HepG2 (cell line): ENCODE measurements around the gene COQ8A. TPM values are rescaled to one million over a fixed set of nuclear protein-coding genes. Genes with fewer than 3 reads are reported as not detected.

ENCODE experiments used
- AFF4 ChIP-seq: sonication (generic); formaldehyde crosslinking; IDR thresholded peaks from 2 replicates; pipeline ENCODE4 v1.4.0; 2020; ENCODE audit warnings: missing genetic modification reagents
- AGO2 ChIP-seq: fragments of 200-400 bp; formaldehyde crosslinking; optimal IDR thresholded peaks from 2 replicates; pipeline ENCODE3; 2017; ENCODE audit warnings: mild to moderate bottlenecking, low read depth, low read length, moderate library complexity
- ARNT ChIP-seq: fragments of 450-650 bp; IDR thresholded peaks from 2 replicates; pipeline ENCODE4 v1.6.1; 2017
- DMAP1 ChIP-seq: IDR thresholded peaks from 2 replicates; pipeline ENCODE4 v1.6.1; 2016
- FIP1L1 ChIP-seq: fragments of 200-400 bp; formaldehyde crosslinking; IDR thresholded peaks from 2 replicates; pipeline ENCODE4 v1.6.1; 2018; ENCODE audit warnings: low read depth, mild to moderate bottlenecking, low read length, moderate library complexity, borderline replicate concordance; ENCODE audit not compliant: insufficient read depth
- HOXA3 ChIP-seq: sonication (generic); formaldehyde crosslinking; IDR thresholded peaks from 2 replicates; pipeline ENCODE4 v1.5.0; 2020; ENCODE audit warnings: missing genetic modification reagents
- IKZF4 ChIP-seq: sonication (generic); formaldehyde crosslinking; IDR thresholded peaks from 2 replicates; pipeline ENCODE4 v1.5.1; 2020; ENCODE audit warnings: borderline replicate concordance, mild to moderate bottlenecking, low read depth, missing genetic modification reagents; ENCODE audit errors: not compliant biosample characterization
- MAF1 ChIP-seq: sonication (generic); formaldehyde crosslinking; IDR thresholded peaks from 2 replicates; pipeline ENCODE4 v1.5.0; 2020; ENCODE audit warnings: missing genetic modification reagents, borderline replicate concordance
- MED1 ChIP-seq: sonication (generic); formaldehyde crosslinking; IDR thresholded peaks from 2 replicates; pipeline ENCODE4 v1.4.0; 2020; ENCODE audit warnings: missing genetic modification reagents
- MEIS1 ChIP-seq: sonication (generic); formaldehyde crosslinking; IDR thresholded peaks from 2 replicates; pipeline ENCODE4 v1.9.0; 2021; ENCODE audit warnings: mild to moderate bottlenecking, missing genetic modification reagents, moderate library complexity, borderline replicate concordance
- MTF2 ChIP-seq: sonication (generic); formaldehyde crosslinking; IDR thresholded peaks from 2 replicates; pipeline ENCODE4 v1.5.0; 2020; ENCODE audit warnings: missing genetic modification reagents, borderline replicate concordance
- NFYC ChIP-seq: IDR thresholded peaks from 2 replicates; pipeline ENCODE4 v1.6.1; 2016; ENCODE audit warnings: missing genetic modification reagents, missing compliant biosample characterization
- PHF20 ChIP-seq: sonication (generic); formaldehyde crosslinking; IDR thresholded peaks from 2 replicates; pipeline ENCODE4 v1.5.0; 2020; ENCODE audit warnings: mild to moderate bottlenecking, missing genetic modification reagents
- SNAI1 ChIP-seq: sonication (generic); formaldehyde crosslinking; IDR thresholded peaks from 2 replicates; pipeline ENCODE4 v1.5.0; 2020; ENCODE audit warnings: mild to moderate bottlenecking, missing genetic modification reagents, borderline replicate concordance
- SOX6 ChIP-seq, 2 experiments: fragments of 450-650 bp in 1 of 2; sonication (generic) in 1 of 2; formaldehyde crosslinking in 1 of 2; IDR thresholded peaks; 2 replicates each; pipeline versions ENCODE4 v1.4.0 to v1.6.1; 2017 to 2020; ENCODE audit warnings: antibody characterized with exemption in 1 of 2, mild to moderate bottlenecking in 1 of 2, missing genetic modification reagents in 1 of 2
- WIZ ChIP-seq: sonication (generic); formaldehyde crosslinking; IDR thresholded peaks from 2 replicates; pipeline ENCODE4 v1.5.1; 2020; ENCODE audit warnings: mild to moderate bottlenecking, missing genetic modification reagents
- ZNF33B ChIP-seq: sonication (generic); formaldehyde crosslinking; IDR thresholded peaks from 2 replicates; pipeline ENCODE4 v1.5.1; 2020; ENCODE audit warnings: mild to moderate bottlenecking, missing genetic modification reagents
- ZNF513 ChIP-seq: sonication (generic); formaldehyde crosslinking; conservative IDR thresholded peaks from 2 replicates; pipeline ENCODE4 v1.5.0; 2020; ENCODE audit warnings: missing genetic modification reagents
- ZNF543 ChIP-seq: sonication (generic); formaldehyde crosslinking; IDR thresholded peaks from 2 replicates; pipeline ENCODE4 v1.4.0; 2020; ENCODE audit warnings: mild to moderate bottlenecking, missing genetic modification reagents
- polyA plus RNA-seq, 8 experiments: library from polyadenylated mRNA; depleted of rRNA in 3 of 8; stranded (reverse) in 7 of 8; unstranded in 1 of 8; fragments of >200 nt; fragmentation: Illumina TruSeq in 4 of 8; extraction: Trizol in 4 of 8; gene quantifications; 2 replicates each; pipeline versions ENCODE4 v1.2.1 to v1.2.3, GENCODE V29; 2011 to 2016; ENCODE audit warnings: low read depth in 4 of 8, missing spikeins in 1 of 8, mixed read lengths in 1 of 8; ENCODE audit not compliant: insufficient read depth in 1 of 8
- total RNA-seq, 5 experiments: library from RNA; depleted of rRNA; stranded (reverse); fragments of >200 nt; fragmentation: Illumina TruSeq; extraction: Trizol; gene quantifications; 2 replicates each; pipeline ENCODE4 v1.2.3, GENCODE V29; 2016; ENCODE audit warnings: low read depth in 1 of 5

COQ8A gene
- total and polyA plus RNA-seq, 2 of the 13 experiments (the other 11 are each of a cell fraction or from before 2014, with no cell fraction given): 60.4 to 88.7 TPM

- no peak for TF ChIP-seq ZNF513 (CRISPR knock-in tag)
- peak; percentile 71 for TF ChIP-seq PHF20 (CRISPR knock-in tag)
- peak; percentile 17 for TF ChIP-seq IKZF4 (CRISPR knock-in tag)
- peak; percentile 89 for TF ChIP-seq DMAP1 (CRISPR knock-in tag)
- TF ChIP-seq ARNT: no peak
- no peak for TF ChIP-seq MTF2 (CRISPR knock-in tag)
- TF ChIP-seq MEIS1 (CRISPR knock-in tag): peak; percentile 57; the same call in 1 of the 2 replicates
- TF ChIP-seq MED1 (CRISPR knock-in tag): peak; percentile 45; the same call in 1 of the 2 replicates
- peak; percentile 83 for TF ChIP-seq ZNF543 (CRISPR knock-in tag)
- no peak for TF ChIP-seq MAF1 (CRISPR knock-in tag)
- TF ChIP-seq ZNF33B (CRISPR knock-in tag): peak; percentile 29; the same call in 1 of the 2 replicates
- no peak for TF ChIP-seq FIP1L1
- TF ChIP-seq SOX6 (IDR thresholded peaks at IDR 0.05): no peak
- TF ChIP-seq SOX6 (CRISPR knock-in tag; IDR thresholded peaks at IDR 0.05): peak; percentile 60; the same call in 1 of the 2 replicates
- peak; percentile 43; the same call in 1 of the 2 replicates for TF ChIP-seq WIZ (CRISPR knock-in tag)
- peak; percentile 94 for TF ChIP-seq SNAI1 (CRISPR knock-in tag)
- peak; percentile 64 for TF ChIP-seq HOXA3 (CRISPR knock-in tag)
- TF ChIP-seq NFYC (CRISPR knock-in tag): no peak
- no peak for TF ChIP-seq AFF4
- TF ChIP-seq AGO2: peak; percentile 95
Measured at GRCh38 chr1:226939438-226940028, 561 bp upstream of the COQ8A start (continued).
